ENCODE measurements around the gene LRRK1.

DNA sequence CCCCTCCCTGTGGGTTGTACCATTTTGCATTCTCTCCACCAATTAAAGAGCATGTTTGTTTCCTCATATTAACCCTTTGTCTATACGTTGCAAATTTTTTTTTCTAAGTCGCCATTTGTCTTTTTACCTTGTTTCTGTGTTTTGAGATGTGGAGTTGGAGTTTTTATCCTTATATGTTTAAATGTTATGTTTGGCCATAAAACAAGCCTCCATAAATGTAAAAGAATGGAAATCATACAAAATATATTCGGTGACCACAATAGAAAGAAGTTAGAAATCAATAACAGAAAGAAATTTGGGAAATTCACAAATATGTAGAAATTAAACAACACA, 29.2 kb downstream of the LRRK1 start:
- TF ChIP-seq EP300 (IDR thresholded peaks at IDR 0.05), result no peak
- no peak for TF ChIP-seq POLR2AphosphoS5 (IDR thresholded peaks at IDR 0.05)

Measured in stomach (tissue), 4 donors.